SK-N-SH (cell line): ENCODE data around the gene TMEM72. TPM values are rescaled to one million over a fixed set of nuclear protein-coding genes. Genes with fewer than 3 reads are reported as not detected.

ENCODE experiments used
- CTCF ChIA-PET: fragments of 300-600, 350-600 bp; formaldehyde crosslinking; extraction: SDS; loops from one replicate; lab custom pipeline; 2021; lab: Yijun Ruan, JAX
- POLR2A ChIA-PET: fragments of 350-600 bp; sonication (Branson Sonifier 250); formaldehyde crosslinking; extraction: SDS; loops from one replicate; lab custom pipeline; 2020; ENCODE audit warnings: antibody characterized with exemption, inconsistent platforms; lab: Yijun Ruan, JAX
- DNase-seq: peaks from one replicate; pipeline ENCODE4 v3.0.0; 2012
- H2AFZ ChIP-seq: fragments of 200-600 bp; sonication (generic); 2 replicates; pipeline ENCODE4 v1.8.1; 2016; ENCODE audit warnings: antibody characterized with exemption, mild to moderate bottlenecking, low read depth
- H3F3A ChIP-seq: fragments of 200-600 bp; sonication (generic); replicated peaks from 2 replicates; pipeline ENCODE3; 2016; ENCODE audit warnings: antibody characterized with exemption, mild to moderate bottlenecking; ENCODE audit not compliant: insufficient read depth
- H3K27ac ChIP-seq, 2 experiments: fragments of 200-500 bp in 1 of 2; fragments of 200-600 bp in 1 of 2; sonication (Bioruptor generic) in 1 of 2; sonication (generic), shearing (Covaris generic) in 1 of 2; 2 replicates each; pipeline versions ENCODE4 v1.5.1 to v1.6.1; 2014 to 2016; ENCODE audit warnings: low read depth in 2 of 2, inconsistent platforms in 1 of 2, low read length in 1 of 2, mild to moderate bottlenecking in 1 of 2, mixed read lengths in 1 of 2
- H3K27me3 ChIP-seq: fragments of 200-600 bp; sonication (generic), shearing (Covaris generic); 2 replicates; pipeline ENCODE4 v1.6.1; 2016; ENCODE audit warnings: mixed run types; ENCODE audit not compliant: insufficient read depth
- H3K36me3 ChIP-seq, 2 experiments: fragments of 200-500 bp in 1 of 2; fragments of 200-600 bp in 1 of 2; sonication (Bioruptor generic) in 1 of 2; sonication (generic) in 1 of 2; replicated peaks in 1 of 2; 2 replicates each; pipeline versions ENCODE3 to v1.5.1; 2014 to 2016; ENCODE audit warnings: low read length in 1 of 2, mild to moderate bottlenecking in 1 of 2; ENCODE audit not compliant: insufficient read depth in 2 of 2, control insufficient read depth in 1 of 2
- H3K4me1 ChIP-seq, 2 experiments: fragments of 200-500 bp in 1 of 2; fragments of 200-600 bp in 1 of 2; sonication (Bioruptor generic) in 1 of 2; sonication (generic), shearing (Covaris generic) in 1 of 2; 2 replicates each; pipeline versions ENCODE4 v1.5.1 to v1.6.1; 2014 to 2016; ENCODE audit warnings: low read depth in 1 of 2, low read length in 1 of 2, mixed run types in 1 of 2; ENCODE audit not compliant: insufficient read depth in 2 of 2, control insufficient read depth in 1 of 2
- H3K4me2 ChIP-seq: fragments of 200-600 bp; sonication (generic), shearing (Covaris generic); 2 replicates; pipeline ENCODE4 v1.6.1; 2017; ENCODE audit warnings: mixed run types
- H3K4me3 ChIP-seq, 2 experiments: fragments of 200-500 bp in 1 of 2; fragments of 200-600 bp in 1 of 2; sonication (Bioruptor generic) in 1 of 2; sonication (generic), shearing (Covaris generic) in 1 of 2; 2 replicates each; pipeline versions ENCODE4 v1.5.1 to v1.8.1; 2014 to 2016; ENCODE audit warnings: low read depth in 2 of 2, inconsistent platforms in 1 of 2, low read length in 1 of 2, mild to moderate bottlenecking in 1 of 2, mixed read lengths in 1 of 2, moderate library complexity in 1 of 2
- H3K79me2 ChIP-seq: fragments of 200-600 bp; sonication (generic); 2 replicates; pipeline ENCODE4 v1.8.1; 2017; ENCODE audit warnings: mild to moderate bottlenecking; ENCODE audit not compliant: insufficient read depth
- H3K9ac ChIP-seq: fragments of 200-600 bp; sonication (generic); 2 replicates; pipeline ENCODE4 v1.6.1; 2017; ENCODE audit warnings: mixed run types
- H3K9me2 ChIP-seq: fragments of 200-600 bp; sonication (generic); 2 replicates; pipeline ENCODE4 v1.6.1; 2017; ENCODE audit warnings: mixed run types
- H3K9me3 ChIP-seq: fragments of 200-600 bp; sonication (generic); 2 replicates; pipeline ENCODE4 v1.6.1; 2017; ENCODE audit warnings: mixed run types, mild to moderate bottlenecking, moderate library complexity
- H4K20me1 ChIP-seq: fragments of 200-600 bp; sonication (generic); 2 replicates; pipeline ENCODE4 v1.6.1; 2017; ENCODE audit warnings: mild to moderate bottlenecking, mixed run types; ENCODE audit not compliant: insufficient read depth
- CHD2 ChIP-seq: fragments of 150-350 bp; IDR thresholded peaks from 2 replicates; pipeline ENCODE4 v1.6.1; 2018; ENCODE audit warnings: low read length; ENCODE audit not compliant: partially characterized antibody
- CTCF ChIP-seq: fragments of 200-600 bp; sonication (generic); IDR thresholded peaks from 2 replicates; pipeline ENCODE4 v1.6.1; 2017; ENCODE audit warnings: antibody characterized with exemption, mild to moderate bottlenecking, moderate library complexity
- EP300 ChIP-seq, 2 experiments: IDR thresholded peaks; 2 replicates each; pipeline versions ENCODE4 v1.4.0 to v1.6.1; 2012; ENCODE audit warnings: borderline replicate concordance in 1 of 2, low read depth in 1 of 2, low read length in 1 of 2
- EZH2phosphoT487 ChIP-seq: fragments of 200-600 bp; sonication (generic); IDR thresholded peaks from 2 replicates; pipeline ENCODE4 v1.6.1; 2017; ENCODE audit warnings: low read depth, mixed run types, mild to moderate bottlenecking, antibody characterized with exemption, moderate library complexity, borderline replicate concordance
- FOXJ3 ChIP-seq: sonication (generic); formaldehyde crosslinking; IDR thresholded peaks from 2 replicates; pipeline ENCODE4 v1.5.1; 2020; ENCODE audit warnings: mild to moderate bottlenecking, missing genetic modification reagents
- FOXM1 ChIP-seq: IDR thresholded peaks from 2 replicates; pipeline ENCODE4 v1.4.0; 2012; ENCODE audit warnings: low read depth, mild to moderate bottlenecking
- GABPA ChIP-seq: IDR thresholded peaks from 2 replicates; pipeline ENCODE4 v1.4.0; 2012; ENCODE audit warnings: low read depth, mild to moderate bottlenecking
- IRF3 ChIP-seq: fragments of 150-350 bp; IDR thresholded peaks from 2 replicates; pipeline ENCODE4 v1.6.1; 2016; ENCODE audit warnings: mild to moderate bottlenecking, low read depth, low read length
- JUND ChIP-seq: IDR thresholded peaks from 2 replicates; pipeline ENCODE4 v1.4.0; 2012
- MEF2A ChIP-seq: IDR thresholded peaks from 2 replicates; pipeline ENCODE4 v1.4.0; 2012; ENCODE audit warnings: low read depth, borderline replicate concordance
- MXI1 ChIP-seq: IDR thresholded peaks from 2 replicates; pipeline ENCODE4 v1.6.1; 2012; ENCODE audit warnings: mild to moderate bottlenecking, low read depth, low read length, improper control_type of control experiment
- NFIC ChIP-seq: IDR thresholded peaks from 2 replicates; pipeline ENCODE4 v1.4.0; 2012; ENCODE audit warnings: borderline replicate concordance
- POLR2AphosphoS5 ChIP-seq: IDR thresholded peaks from 2 replicates; pipeline ENCODE4 v1.6.1; 2012; ENCODE audit warnings: low read depth, low read length
- RAD21 ChIP-seq: IDR thresholded peaks from 2 replicates; pipeline ENCODE4 v1.6.1; 2012; ENCODE audit warnings: mild to moderate bottlenecking, low read length
- RCOR1 ChIP-seq: fragments of 150-350 bp; IDR thresholded peaks from 2 replicates; pipeline ENCODE4 v1.6.1; 2017; ENCODE audit warnings: antibody characterized with exemption, low read length
- RFX5 ChIP-seq: IDR thresholded peaks from 2 replicates; pipeline ENCODE4 v1.6.1; 2012; ENCODE audit warnings: mild to moderate bottlenecking, improper control_type of control experiment, low read length
- SIN3A ChIP-seq: IDR thresholded peaks from 2 replicates; pipeline ENCODE4 v1.6.1; 2012; ENCODE audit warnings: low read depth, mild to moderate bottlenecking, low read length, moderate library complexity, borderline replicate concordance
- SMC3 ChIP-seq: IDR thresholded peaks from 2 replicates; pipeline ENCODE4 v1.6.1; 2012; ENCODE audit warnings: low read depth, low read length, improper control_type of control experiment
- TAF1 ChIP-seq: IDR thresholded peaks from 2 replicates; pipeline ENCODE4 v1.6.1; 2012; ENCODE audit warnings: low read depth, mild to moderate bottlenecking, low read length, moderate library complexity, borderline replicate concordance
- TCF12 ChIP-seq: IDR thresholded peaks from 2 replicates; pipeline ENCODE4 v1.4.0; 2012
- TEAD4 ChIP-seq: IDR thresholded peaks from 2 replicates; pipeline ENCODE4 v1.4.0; 2012; ENCODE audit warnings: mild to moderate bottlenecking, borderline replicate concordance; ENCODE audit not compliant: insufficient read depth
- USF2 ChIP-seq: fragments of 150-350 bp; IDR thresholded peaks from 2 replicates; pipeline ENCODE4 v1.6.1; 2017; ENCODE audit warnings: antibody characterized with exemption, low read length, low read depth, borderline replicate concordance
- WGBS: methylation state at CpG from one replicate; pipeline ENCODE4 v1.1.6; 2017; ENCODE audit warnings: low lambda C conversion rate; 5-methylcytosine and 5-hydroxymethylcytosine counted together
- polyA plus RNA-seq, 3 experiments: library from polyadenylated mRNA; depleted of rRNA; stranded (reverse); fragments of >200 nt; gene quantifications; 2 replicates each; pipeline ENCODE4 v1.2.3, GENCODE V29; 2012

The TMEM72 gene
- polyA plus RNA-seq, 1 of the 3 experiments (the other 2 are of a cell fraction), result not detected

GRCh38 chr10:44913350-44914081 is 2.4 kb downstream of the TMEM72 start:
- H2AFZ ChIP-seq, result no peak overlapping the region
- no peaks in the 10 kb centered on the region for H3K9me2 ChIP-seq
- no peaks in the 10 kb centered on the region for H4K20me1 ChIP-seq
- H3K4me3 ChIP-seq, result no peak overlapping the region
- H3K4me2 ChIP-seq, result no peak overlapping the region
- peaks cover 0 to 6% of the 10 kb centered on the region in 2 experiments; a peak in 1 of 4 replicates for H3K4me1 ChIP-seq
- H3F3A ChIP-seq, result no peaks in the 10 kb centered on the region
- H3K9ac ChIP-seq, result no peak overlapping the region
- 52% methylated on average over 11 of the region's 12 CpGs for WGBS
- H3K79me2 ChIP-seq, result no peaks in the 10 kb centered on the region
- ChIA-PET CTCF (interaction anchor here (5.4 kb wide), 1 partner anchor 19 kb away, joined by 20 read pairs; no protein-coding TSS in a partner anchor), POLR2A (no interaction called here)
- H3K27ac ChIP-seq, result no peak overlapping the region
- H3K9me3 ChIP-seq, result no peaks in the 10 kb centered on the region
- H3K27me3 ChIP-seq, result peaks cover 55% of the 10 kb centered on the region
- H3K36me3 ChIP-seq, result no peaks in the 10 kb centered on the region
- DNase-seq, result no peak
- TF ChIP-seq CHD2 (no peak), JUND (no peak), IRF3 (no peak), MXI1 (no peak), USF2 (no peak), MEF2A (no peak), EZH2phosphoT487 (no peak), FOXJ3 (CRISPR knock-in tag) (no peak), TCF12 (no peak), TAF1 (no peak), POLR2AphosphoS5 (no peak), SIN3A (no peak)
- TF ChIP-seq, all 33 proteins: peak for 0

GRCh38 chr10:44914891-44915290 is 3.8 kb downstream of the TMEM72 start:
- Histone ChIP-seq H3K36me3 (no peaks in the 10 kb centered on the region), H3K4me1 (peaks cover 0 to 6% of the 10 kb centered on the region in 2 experiments; a peak in 1 of 4 replicates), H4K20me1 (no peaks in the 10 kb centered on the region), H2AFZ (no peak overlapping the region), H3K27ac (no peak overlapping the region), H3K9me3 (no peaks in the 10 kb centered on the region), H3F3A (no peaks in the 10 kb centered on the region), H3K9me2 (no peaks in the 10 kb centered on the region), H3K4me2 (no peak overlapping the region), H3K79me2 (no peaks in the 10 kb centered on the region), H3K9ac (no peak overlapping the region), H3K4me3 (no peak overlapping the region), H3K27me3 (peaks cover 49% of the 10 kb centered on the region)
- ChIA-PET POLR2A (no interaction called here), CTCF (interaction anchor here (5.4 kb wide), 1 partner anchor 18 kb away, joined by 20 read pairs; no protein-coding TSS in a partner anchor)
- no peak for DNase-seq
- WGBS, result no CpG with 5 or more reads among the region's 2 CpGs
- TF ChIP-seq SMC3 (no peak), JUND (no peak), TAF1 (no peak), EP300 (IDR thresholded peaks at IDR 0.05; ENCODE audit: borderline replicate concordance in 1 of 2, low read depth in 1 of 2, low read length in 1 of 2) (no peak), USF2 (no peak), RFX5 (no peak), RCOR1 (no peak), CHD2 (no peak), IRF3 (no peak), FOXM1 (no peak), NFIC (no peak), TEAD4 (no peak), GABPA (no peak), CTCF (no peak), MEF2A (no peak), RAD21 (no peak), POLR2AphosphoS5 (no peak)
